CD14-positive monocyte (primary cell): Measurements from ENCODE around the gene C12orf57. TPM values are rescaled to one million over a fixed set of nuclear protein-coding genes. Genes with fewer than 3 reads are reported as not detected.
A peak's percentile ranks its signal among the peaks of the same experiment; 100 is the strongest.

Experiments
- DNase-seq, 3 donors: peaks; one replicate each; pipeline ENCODE4 v3.0.0-alpha.2; 2011 to 2022
- H2AFZ ChIP-seq: 2 replicates; pipeline ENCODE4 v1.6.0; 2012; ENCODE audit warnings: mild to moderate bottlenecking, low read depth, low read length, inconsistent platforms; ENCODE audit not compliant: insufficient read depth, poor library complexity, severe bottlenecking
- H3K27ac ChIP-seq, 2 donors: 1 replicate in 1 of 2; 2 replicates in 1 of 2; pipeline ENCODE4 v1.5.1; 2012 to 2013; ENCODE audit warnings: low read length in 2 of 2, control low read depth in 1 of 2, inconsistent platforms in 1 of 2, low read depth in 1 of 2, mild to moderate bottlenecking in 1 of 2
- H3K27me3 ChIP-seq, 2 donors: one replicate each; pipeline versions ENCODE4 v1.6.0 to v1.6.1; 2011 to 2013; ENCODE audit warnings: low read length in 2 of 2; ENCODE audit not compliant: control insufficient read depth in 2 of 2, insufficient read depth in 2 of 2
- H3K36me3 ChIP-seq, 2 donors: replicated peaks in 1 of 2; 1 replicate in 1 of 2; 2 replicates in 1 of 2; pipeline versions ENCODE4 v1.5.1 to v1.6.1; 2012 to 2013; ENCODE audit warnings: low read length in 2 of 2, control low read depth in 1 of 2, inconsistent platforms in 1 of 2, mild to moderate bottlenecking in 1 of 2; ENCODE audit not compliant: insufficient read depth in 2 of 2, control insufficient read depth in 1 of 2
- H3K4me1 ChIP-seq, 2 donors: 1 replicate in 1 of 2; 2 replicates in 1 of 2; pipeline versions ENCODE4 v1.5.1 to v1.6.1; 2012 to 2013; ENCODE audit warnings: low read length in 2 of 2, control low read depth in 1 of 2, inconsistent platforms in 1 of 2, mild to moderate bottlenecking in 1 of 2, moderate library complexity in 1 of 2; ENCODE audit not compliant: insufficient read depth in 2 of 2, control insufficient read depth in 1 of 2
- H3K4me2 ChIP-seq: replicated peaks from 2 replicates; pipeline ENCODE3; 2012; ENCODE audit warnings: low read length, moderate library complexity, mild to moderate bottlenecking; ENCODE audit not compliant: poor library complexity, severe bottlenecking; ENCODE audit errors: extremely low read depth
- H3K4me3 ChIP-seq, 3 experiments: fragments of 200-600 bp in 1 of 3; sonication (generic) in 1 of 3; replicated peaks in 1 of 3; 1 replicate in 2 of 3; 2 replicates in 1 of 3; pipeline ENCODE4 v1.5.1; 2011 to 2013; ENCODE audit warnings: low read length in 3 of 3, mild to moderate bottlenecking in 3 of 3, control low read depth in 2 of 3, low read depth in 2 of 3, inconsistent platforms in 1 of 3, moderate library complexity in 1 of 3
- H3K79me2 ChIP-seq: 2 replicates; pipeline ENCODE4 v1.6.0; 2012; ENCODE audit warnings: mild to moderate bottlenecking, control low read depth, inconsistent platforms, low read length, moderate library complexity; ENCODE audit not compliant: insufficient read depth
- H3K9ac ChIP-seq: 2 replicates; pipeline ENCODE4 v1.6.0; 2017; ENCODE audit warnings: low read length, mild to moderate bottlenecking; ENCODE audit not compliant: insufficient read depth, poor library complexity, severe bottlenecking
- H3K9me3 ChIP-seq, 2 donors: replicated peaks in 1 of 2; 1 replicate in 1 of 2; 2 replicates in 1 of 2; pipeline versions ENCODE4 v1.5.1 to v1.6.1; 2012 to 2013; ENCODE audit warnings: low read length in 2 of 2, control low read depth in 1 of 2; ENCODE audit not compliant: control insufficient read depth in 1 of 2, insufficient read depth in 1 of 2
- H4K20me1 ChIP-seq: 2 replicates; pipeline ENCODE4 v1.6.0; 2012; ENCODE audit warnings: mild to moderate bottlenecking, low read length, control low read depth, moderate library complexity; ENCODE audit not compliant: insufficient read depth
- H3K27ac Mint-ChIP-seq, 7 donors: one replicate each; pipeline ENCODE4 v1.8.0; 2020; ENCODE audit warnings: mild to moderate bottlenecking in 7 of 7, mixed read lengths in 7 of 7, moderate library complexity in 6 of 7, inconsistent platforms in 2 of 7
- H3K27me3 Mint-ChIP-seq, 3 donors: one replicate each; pipeline ENCODE4 v1.8.0; 2021 to 2022; ENCODE audit warnings: low read depth in 3 of 3, mild to moderate bottlenecking in 3 of 3, mixed read lengths in 3 of 3, moderate library complexity in 3 of 3, inconsistent platforms in 1 of 3
- H3K36me3 Mint-ChIP-seq, 2 donors: one replicate each; pipeline ENCODE4 v1.8.0; 2020; ENCODE audit warnings: mixed read lengths in 2 of 2, inconsistent platforms in 1 of 2, mild to moderate bottlenecking in 1 of 2
- H3K4me1 Mint-ChIP-seq: one replicate; pipeline ENCODE4 v1.8.0; 2020; ENCODE audit warnings: mild to moderate bottlenecking, mixed read lengths
- H3K4me3 Mint-ChIP-seq, 2 donors: one replicate each; pipeline ENCODE4 v1.8.0; 2020; ENCODE audit warnings: mild to moderate bottlenecking in 2 of 2, mixed read lengths in 2 of 2, moderate library complexity in 1 of 2
- H3K9me3 Mint-ChIP-seq, 7 donors: one replicate each; pipeline ENCODE4 v1.8.0; 2020 to 2022; ENCODE audit warnings: mixed read lengths in 7 of 7, mild to moderate bottlenecking in 6 of 7, moderate library complexity in 6 of 7, inconsistent platforms in 2 of 7
- WGBS: methylation state at CpG from one replicate; pipeline ENCODE4 v1.1.5; 2013; ENCODE audit warnings: missing lambda C conversion rate; ENCODE audit not compliant: insufficient coverage; 5-methylcytosine and 5-hydroxymethylcytosine counted together
- intact Hi-C, 2 donors: fragments of 100-400 bp; cut with micrococcal nuclease; formaldehyde crosslinking; loops; one replicate each; pipeline versions ENCODE4 v1.15.0 to v1.15.1; 2023
- polyA plus RNA-seq, 3 donors: library from polyadenylated mRNA; depleted of rRNA in 1 of 3; unstranded in 2 of 3; stranded (reverse) in 1 of 3; fragments of 300-500 nt in 2 of 3; fragments of >200 nt in 1 of 3; fragmentation: Illumina TruSeq in 2 of 3; gene quantifications; 1 replicate in 2 of 3; 2 replicates in 1 of 3; pipeline ENCODE4 v1.2.3, GENCODE V29; 2012 to 2021
- TF ChIP-seq, protein P1 (sequence below): fragments of 200-600 bp; IDR thresholded peaks from one replicate; pipeline ENCODE4 v1.8.0; 2022; ENCODE audit warnings: antibody characterized with exemption, mild to moderate bottlenecking

Gene C12orf57
- polyA plus RNA-seq, 3 donors: 19.1 to 59.2 (median 24.2) TPM

DNA sequence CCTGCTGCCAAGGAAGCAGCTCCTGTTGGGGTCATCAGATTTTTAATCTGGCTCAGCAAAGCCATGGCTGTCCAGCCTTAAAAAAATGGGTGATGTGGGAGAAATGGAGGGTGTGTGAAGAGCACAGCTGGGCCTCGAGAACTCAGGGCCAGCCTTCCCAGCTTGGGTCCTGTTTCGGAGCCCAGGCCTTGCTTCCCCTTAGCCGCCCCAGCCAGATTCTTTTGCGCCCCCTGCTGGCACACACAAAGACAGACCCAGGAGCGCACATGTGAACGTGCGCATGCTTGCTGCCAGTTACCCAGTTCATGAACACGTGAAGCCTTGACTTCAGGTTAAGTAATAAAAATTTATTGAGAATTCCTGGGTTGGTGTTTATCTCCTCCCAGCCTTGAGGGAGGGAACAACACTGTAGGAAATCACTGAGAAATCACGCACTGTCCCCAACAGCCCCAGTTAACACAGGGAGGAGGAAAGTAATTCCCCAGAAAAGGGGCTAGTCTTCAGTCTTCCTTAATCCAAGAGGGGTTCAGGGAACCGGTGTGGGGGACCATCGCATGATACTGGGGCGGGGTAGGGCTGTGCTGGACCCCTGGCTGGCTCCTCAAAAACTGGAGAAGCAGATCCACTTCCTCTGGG lies 21.3 kb downstream of the C12orf57 start:
- Mint-ChIP-seq H3K27ac (peak overlapping the region; percentile 40 to 89 (median 82)), H3K4me1 (peaks cover 65% of the 10 kb centered on the region), H3K9me3 (peaks cover 0 to 2% (median 0%) of the 10 kb centered on the region in 7 donors), H3K27me3 (peaks cover 0 to 5% (median 0%) of the 10 kb centered on the region in 3 donors), H3K36me3 (peaks cover 45 to 63% of the 10 kb centered on the region in 2 donors), H3K4me3 (no peak overlapping the region)
- peak overlapping the region; percentile 30 for H3K27ac ChIP-seq
- DNase-seq: peak; percentile 78 to 90 (median 85)
- peaks cover 48 to 51% of the 10 kb centered on the region in 2 donors for H3K36me3 ChIP-seq
- peak overlapping the region; percentile 9 for H3K4me2 ChIP-seq
- H3K4me1 ChIP-seq: peaks cover 57 to 66% of the 10 kb centered on the region in 2 donors
- intact Hi-C loops: loop anchor here in 1 of 2 donors (2.0 kb wide), 1 partner anchor 96 kb away; no protein-coding TSS in a partner anchor
- peaks cover 29% of the 10 kb centered on the region for H4K20me1 ChIP-seq
- H3K9ac ChIP-seq: no peak overlapping the region
- H3K79me2 ChIP-seq: peaks cover 29% of the 10 kb centered on the region
- TF ChIP-seq, protein P1, sequence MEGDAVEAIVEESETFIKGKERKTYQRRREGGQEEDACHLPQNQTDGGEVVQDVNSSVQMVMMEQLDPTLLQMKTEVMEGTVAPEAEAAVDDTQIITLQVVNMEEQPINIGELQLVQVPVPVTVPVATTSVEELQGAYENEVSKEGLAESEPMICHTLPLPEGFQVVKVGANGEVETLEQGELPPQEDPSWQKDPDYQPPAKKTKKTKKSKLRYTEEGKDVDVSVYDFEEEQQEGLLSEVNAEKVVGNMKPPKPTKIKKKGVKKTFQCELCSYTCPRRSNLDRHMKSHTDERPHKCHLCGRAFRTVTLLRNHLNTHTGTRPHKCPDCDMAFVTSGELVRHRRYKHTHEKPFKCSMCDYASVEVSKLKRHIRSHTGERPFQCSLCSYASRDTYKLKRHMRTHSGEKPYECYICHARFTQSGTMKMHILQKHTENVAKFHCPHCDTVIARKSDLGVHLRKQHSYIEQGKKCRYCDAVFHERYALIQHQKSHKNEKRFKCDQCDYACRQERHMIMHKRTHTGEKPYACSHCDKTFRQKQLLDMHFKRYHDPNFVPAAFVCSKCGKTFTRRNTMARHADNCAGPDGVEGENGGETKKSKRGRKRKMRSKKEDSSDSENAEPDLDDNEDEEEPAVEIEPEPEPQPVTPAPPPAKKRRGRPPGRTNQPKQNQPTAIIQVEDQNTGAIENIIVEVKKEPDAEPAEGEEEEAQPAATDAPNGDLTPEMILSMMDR: peak; percentile 88
- H3K27me3 ChIP-seq: no peaks in the 10 kb centered on the region
- no peak overlapping the region for H2AFZ ChIP-seq
- 37% methylated on average over 7 of the region's 12 CpGs for WGBS
- H3K4me3 ChIP-seq: no peak overlapping the region
- H3K9me3 ChIP-seq: no peaks in the 10 kb centered on the region

DNA sequence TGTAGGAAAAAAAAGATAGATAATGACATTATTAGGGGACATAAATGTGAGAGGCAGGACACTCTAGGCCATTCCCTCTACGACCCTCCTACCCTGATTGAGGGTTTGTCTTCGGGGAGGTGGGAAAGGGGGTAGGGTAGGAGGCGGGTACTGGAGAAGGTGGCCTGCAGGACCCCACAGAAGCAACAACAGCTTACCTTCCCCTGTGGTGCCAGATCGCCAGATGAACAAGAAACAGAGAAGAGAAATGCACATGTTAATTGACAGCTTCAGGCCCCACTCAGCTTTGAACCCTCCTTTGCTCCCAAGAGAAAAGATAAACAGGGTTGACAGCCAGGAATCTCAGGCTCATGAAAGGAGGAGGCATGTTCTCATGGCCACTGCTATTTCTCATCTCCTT lies 21.9 kb downstream of the C12orf57 start:
- Histone ChIP-seq H3K27ac (no peak overlapping the region), H3K9ac (no peak overlapping the region)

More for the DNA sequence above, 21.9 kb downstream of the C12orf57 start:
- Histone ChIP-seq H3K36me3 (peaks cover 43 to 45% of the 10 kb centered on the region in 2 donors), H3K4me2 (no peak overlapping the region), H3K79me2 (peaks cover 27% of the 10 kb centered on the region), H4K20me1 (peaks cover 23% of the 10 kb centered on the region), H3K4me1 (peaks cover 51 to 62% of the 10 kb centered on the region in 2 donors), H3K9me3 (no peaks in the 10 kb centered on the region), H3K4me3 (no peak overlapping the region), H2AFZ (no peak overlapping the region), H3K27me3 (no peaks in the 10 kb centered on the region)
- WGBS: no CpG with 5 or more reads among the region's 4 CpGs
- peaks cover 0 to 5% (median 0%) of the 10 kb centered on the region in 3 donors for H3K27me3 Mint-ChIP-seq
- peaks cover 40 to 57% of the 10 kb centered on the region in 2 donors for H3K36me3 Mint-ChIP-seq
- TF ChIP-seq, protein P1: no peak
- no peak overlapping the region for H3K4me3 Mint-ChIP-seq
- no peak for DNase-seq
- intact Hi-C loops: loop anchor here in 1 of 2 donors (2.0 kb wide), 1 partner anchor 97 kb away; no protein-coding TSS in a partner anchor
- H3K4me1 Mint-ChIP-seq: peaks cover 59% of the 10 kb centered on the region
- peaks cover 0 to 2% (median 0%) of the 10 kb centered on the region in 7 donors for H3K9me3 Mint-ChIP-seq
- H3K27ac Mint-ChIP-seq: peak overlapping the region in 5 of 7 donors; percentile 50 to 82 (median 82)
